ENCODE measurements around the gene PBLD. TPM values are rescaled to one million over a fixed set of nuclear protein-coding genes. Genes with fewer than 3 reads are reported as not detected.

PBLD gene
- total and polyA plus RNA-seq, 9 of the 15 experiments (the other 6 are each of a cell fraction or from before 2014, with no cell fraction given) = 1.2 to 4.3 (median 2.5) TPM

DNA sequence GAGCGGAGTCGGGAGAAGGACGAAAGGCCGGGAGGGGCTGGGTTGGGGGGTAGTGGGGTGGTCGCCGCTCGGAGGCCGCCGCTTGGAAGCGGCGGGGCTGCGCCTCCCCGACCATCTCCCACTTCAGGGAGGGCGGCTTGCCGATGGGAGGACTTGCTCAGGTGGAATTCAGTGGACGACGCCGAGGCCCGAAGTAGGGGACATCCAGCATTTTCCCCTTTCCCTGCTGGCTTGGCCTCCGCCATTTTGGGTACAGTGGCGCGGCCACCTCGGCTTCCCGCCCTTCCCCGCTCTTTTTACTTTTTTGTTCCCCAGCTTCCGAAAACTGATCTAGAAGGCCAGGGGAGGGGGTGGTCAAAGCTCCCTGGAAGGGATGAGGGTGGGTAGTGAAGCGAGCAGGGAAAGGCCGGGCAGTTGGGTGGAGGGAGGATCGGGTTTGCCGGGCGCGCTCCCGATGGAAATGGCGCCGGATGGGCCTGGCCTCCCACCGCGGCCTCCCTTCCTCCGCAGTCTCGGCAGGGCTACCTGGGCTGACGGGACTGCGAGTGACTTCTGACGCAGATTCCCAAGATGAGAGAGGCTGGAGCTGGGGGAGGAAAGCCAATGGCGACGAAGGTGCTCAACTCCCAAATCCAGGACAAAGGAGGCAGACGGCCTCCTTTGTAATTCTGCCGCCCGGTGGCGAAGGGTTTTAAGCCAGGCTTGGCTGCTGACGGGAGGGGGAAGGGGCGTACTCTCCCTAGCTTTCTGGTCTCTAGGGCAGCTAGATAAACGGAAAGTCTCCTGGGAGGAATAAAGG, at the start of gene PBLD (continued):
- TF ChIP-seq, protein P1, sequence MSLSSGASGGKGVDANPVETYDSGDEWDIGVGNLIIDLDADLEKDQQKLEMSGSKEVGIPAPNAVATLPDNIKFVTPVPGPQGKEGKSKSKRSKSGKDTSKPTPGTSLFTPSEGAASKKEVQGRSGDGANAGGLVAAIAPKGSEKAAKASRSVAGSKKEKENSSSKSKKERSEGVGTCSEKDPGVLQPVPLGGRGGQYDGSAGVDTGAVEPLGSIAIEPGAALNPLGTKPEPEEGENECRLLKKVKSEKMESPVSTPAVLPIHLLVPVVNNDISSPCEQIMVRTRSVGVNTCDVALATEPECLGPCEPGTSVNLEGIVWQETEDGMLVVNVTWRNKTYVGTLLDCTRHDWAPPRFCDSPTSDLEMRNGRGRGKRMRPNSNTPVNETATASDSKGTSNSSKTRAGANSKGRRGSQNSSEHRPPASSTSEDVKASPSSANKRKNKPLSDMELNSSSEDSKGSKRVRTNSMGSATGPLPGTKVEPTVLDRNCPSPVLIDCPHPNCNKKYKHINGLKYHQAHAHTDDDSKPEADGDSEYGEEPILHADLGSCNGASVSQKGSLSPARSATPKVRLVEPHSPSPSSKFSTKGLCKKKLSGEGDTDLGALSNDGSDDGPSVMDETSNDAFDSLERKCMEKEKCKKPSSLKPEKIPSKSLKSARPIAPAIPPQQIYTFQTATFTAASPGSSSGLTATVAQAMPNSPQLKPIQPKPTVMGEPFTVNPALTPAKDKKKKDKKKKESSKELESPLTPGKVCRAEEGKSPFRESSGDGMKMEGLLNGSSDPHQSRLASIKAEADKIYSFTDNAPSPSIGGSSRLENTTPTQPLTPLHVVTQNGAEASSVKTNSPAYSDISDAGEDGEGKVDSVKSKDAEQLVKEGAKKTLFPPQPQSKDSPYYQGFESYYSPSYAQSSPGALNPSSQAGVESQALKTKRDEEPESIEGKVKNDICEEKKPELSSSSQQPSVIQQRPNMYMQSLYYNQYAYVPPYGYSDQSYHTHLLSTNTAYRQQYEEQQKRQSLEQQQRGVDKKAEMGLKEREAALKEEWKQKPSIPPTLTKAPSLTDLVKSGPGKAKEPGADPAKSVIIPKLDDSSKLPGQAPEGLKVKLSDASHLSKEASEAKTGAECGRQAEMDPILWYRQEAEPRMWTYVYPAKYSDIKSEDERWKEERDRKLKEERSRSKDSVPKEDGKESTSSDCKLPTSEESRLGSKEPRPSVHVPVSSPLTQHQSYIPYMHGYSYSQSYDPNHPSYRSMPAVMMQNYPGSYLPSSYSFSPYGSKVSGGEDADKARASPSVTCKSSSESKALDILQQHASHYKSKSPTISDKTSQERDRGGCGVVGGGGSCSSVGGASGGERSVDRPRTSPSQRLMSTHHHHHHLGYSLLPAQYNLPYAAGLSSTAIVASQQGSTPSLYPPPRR (CRISPR knock-in tag; IDR thresholded peaks at IDR 0.05; ENCODE audit: borderline replicate concordance) = peak; percentile 94
- TF ChIP-seq ZNF282 (CRISPR knock-in tag; IDR thresholded peaks at IDR 0.05) (peak; percentile 38; the same call in 1 of the 2 replicates), BACH1 (tag; IDR thresholded peaks at IDR 0.05) (no peak), ZNF140 (CRISPR knock-in tag; IDR thresholded peaks at IDR 0.05) (no peak), ZNF695 (CRISPR knock-in tag; IDR thresholded peaks at IDR 0.05) (no peak), DDX20 (tag; IDR thresholded peaks at IDR 0.05; ENCODE audit: low read depth) (no peak), CBX5 (IDR thresholded peaks at IDR 0.05; ENCODE audit: borderline replicate concordance, low read depth) (no peak), ZNF76 (CRISPR knock-in tag; IDR thresholded peaks at IDR 0.05; ENCODE audit: borderline replicate concordance) (peak; percentile 76; the same call in 1 of the 2 replicates)
- TF ChIP-seq, protein P2, sequence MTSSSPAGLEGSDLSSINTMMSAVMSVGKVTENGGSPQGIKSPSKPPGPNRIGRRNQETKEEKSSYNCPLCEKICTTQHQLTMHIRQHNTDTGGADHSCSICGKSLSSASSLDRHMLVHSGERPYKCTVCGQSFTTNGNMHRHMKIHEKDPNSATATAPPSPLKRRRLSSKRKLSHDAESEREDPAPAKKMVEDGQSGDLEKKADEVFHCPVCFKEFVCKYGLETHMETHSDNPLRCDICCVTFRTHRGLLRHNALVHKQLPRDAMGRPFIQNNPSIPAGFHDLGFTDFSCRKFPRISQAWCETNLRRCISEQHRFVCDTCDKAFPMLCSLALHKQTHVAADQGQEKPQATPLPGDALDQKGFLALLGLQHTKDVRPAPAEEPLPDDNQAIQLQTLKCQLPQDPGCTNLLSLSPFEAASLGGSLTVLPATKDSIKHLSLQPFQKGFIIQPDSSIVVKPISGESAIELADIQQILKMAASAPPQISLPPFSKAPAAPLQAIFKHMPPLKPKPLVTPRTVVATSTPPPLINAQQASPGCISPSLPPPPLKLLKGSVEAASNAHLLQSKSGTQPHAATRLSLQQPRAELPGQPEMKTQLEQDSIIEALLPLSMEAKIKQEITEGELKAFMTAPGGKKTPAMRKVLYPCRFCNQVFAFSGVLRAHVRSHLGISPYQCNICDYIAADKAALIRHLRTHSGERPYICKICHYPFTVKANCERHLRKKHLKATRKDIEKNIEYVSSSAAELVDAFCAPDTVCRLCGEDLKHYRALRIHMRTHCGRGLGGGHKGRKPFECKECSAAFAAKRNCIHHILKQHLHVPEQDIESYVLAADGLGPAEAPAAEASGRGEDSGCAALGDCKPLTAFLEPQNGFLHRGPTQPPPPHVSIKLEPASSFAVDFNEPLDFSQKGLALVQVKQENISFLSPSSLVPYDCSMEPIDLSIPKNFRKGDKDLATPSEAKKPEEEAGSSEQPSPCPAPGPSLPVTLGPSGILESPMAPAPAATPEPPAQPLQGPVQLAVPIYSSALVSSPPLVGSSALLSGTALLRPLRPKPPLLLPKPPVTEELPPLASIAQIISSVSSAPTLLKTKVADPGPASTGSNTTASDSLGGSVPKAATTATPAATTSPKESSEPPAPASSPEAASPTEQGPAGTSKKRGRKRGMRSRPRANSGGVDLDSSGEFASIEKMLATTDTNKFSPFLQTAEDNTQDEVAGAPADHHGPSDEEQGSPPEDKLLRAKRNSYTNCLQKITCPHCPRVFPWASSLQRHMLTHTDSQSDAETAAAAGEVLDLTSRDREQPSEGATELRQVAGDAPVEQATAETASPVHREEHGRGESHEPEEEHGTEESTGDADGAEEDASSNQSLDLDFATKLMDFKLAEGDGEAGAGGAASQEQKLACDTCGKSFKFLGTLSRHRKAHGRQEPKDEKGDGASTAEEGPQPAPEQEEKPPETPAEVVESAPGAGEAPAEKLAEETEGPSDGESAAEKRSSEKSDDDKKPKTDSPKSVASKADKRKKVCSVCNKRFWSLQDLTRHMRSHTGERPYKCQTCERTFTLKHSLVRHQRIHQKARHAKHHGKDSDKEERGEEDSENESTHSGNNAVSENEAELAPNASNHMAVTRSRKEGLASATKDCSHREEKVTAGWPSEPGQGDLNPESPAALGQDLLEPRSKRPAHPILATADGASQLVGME (CRISPR knock-in tag; IDR thresholded peaks at IDR 0.05) = peak; percentile 80; the same call in 1 of the 2 replicates
- TF ChIP-seq, protein P3, sequence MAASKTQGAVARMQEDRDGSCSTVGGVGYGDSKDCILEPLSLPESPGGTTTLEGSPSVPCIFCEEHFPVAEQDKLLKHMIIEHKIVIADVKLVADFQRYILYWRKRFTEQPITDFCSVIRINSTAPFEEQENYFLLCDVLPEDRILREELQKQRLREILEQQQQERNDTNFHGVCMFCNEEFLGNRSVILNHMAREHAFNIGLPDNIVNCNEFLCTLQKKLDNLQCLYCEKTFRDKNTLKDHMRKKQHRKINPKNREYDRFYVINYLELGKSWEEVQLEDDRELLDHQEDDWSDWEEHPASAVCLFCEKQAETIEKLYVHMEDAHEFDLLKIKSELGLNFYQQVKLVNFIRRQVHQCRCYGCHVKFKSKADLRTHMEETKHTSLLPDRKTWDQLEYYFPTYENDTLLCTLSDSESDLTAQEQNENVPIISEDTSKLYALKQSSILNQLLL (CRISPR knock-in tag; IDR thresholded peaks at IDR 0.05; ENCODE audit: borderline replicate concordance) = no peak
- TF ChIP-seq, protein P4, sequence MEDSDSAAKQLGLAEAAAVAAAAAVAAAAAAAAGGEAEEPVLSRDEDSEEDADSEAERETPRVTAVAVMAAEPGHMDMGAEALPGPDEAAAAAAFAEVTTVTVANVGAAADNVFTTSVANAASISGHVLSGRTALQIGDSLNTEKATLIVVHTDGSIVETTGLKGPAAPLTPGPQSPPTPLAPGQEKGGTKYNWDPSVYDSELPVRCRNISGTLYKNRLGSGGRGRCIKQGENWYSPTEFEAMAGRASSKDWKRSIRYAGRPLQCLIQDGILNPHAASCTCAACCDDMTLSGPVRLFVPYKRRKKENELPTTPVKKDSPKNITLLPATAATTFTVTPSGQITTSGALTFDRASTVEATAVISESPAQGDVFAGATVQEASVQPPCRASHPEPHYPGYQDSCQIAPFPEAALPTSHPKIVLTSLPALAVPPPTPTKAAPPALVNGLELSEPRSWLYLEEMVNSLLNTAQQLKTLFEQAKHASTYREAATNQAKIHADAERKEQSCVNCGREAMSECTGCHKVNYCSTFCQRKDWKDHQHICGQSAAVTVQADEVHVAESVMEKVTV (CRISPR knock-in tag; IDR thresholded peaks at IDR 0.05) = 0 out of 2 replicates have a peak, but pooled peaks have one; percentile 30
